NCI-H187 (cell line): ENCODE data around the gene BRF1.
"Not testable (repeated sequence)": the region's sequence is repeated elsewhere in the genome, so short reads cannot be mapped to it uniquely, and the experiment has no call there.

Experiments
- DNase-seq, 2 experiments: peaks; one replicate each; lab custom pipeline; 2025; lab: John Stamatoyannopoulos, UW

BRF1 gene

DNA sequence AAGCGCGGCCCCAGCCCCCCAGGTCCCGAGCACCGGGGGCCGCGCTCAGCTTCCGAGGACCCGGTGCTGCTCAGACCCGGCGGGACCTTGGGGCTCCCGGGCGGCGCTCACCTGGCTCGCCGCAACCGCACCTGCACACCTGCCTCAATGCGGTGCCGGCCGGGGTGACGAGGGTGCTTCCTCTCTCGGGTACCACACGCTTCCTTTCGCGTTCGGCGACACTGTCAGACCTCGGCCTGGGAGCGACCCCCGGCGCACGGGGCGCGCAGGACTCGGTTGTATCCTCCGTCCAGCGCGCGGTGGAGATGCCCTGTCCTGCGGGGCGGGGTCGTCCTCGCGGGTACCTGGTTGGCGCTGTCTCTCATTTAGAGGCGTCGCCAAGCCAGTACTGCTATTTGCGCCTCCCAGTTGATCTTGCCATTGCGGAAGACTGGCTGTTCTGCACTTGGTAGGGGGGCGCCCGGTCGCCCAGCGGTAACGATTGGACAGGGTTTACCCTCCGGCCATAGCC, 14.5 kb upstream of the BRF1 start:
- DNase-seq: no peak

DNA sequence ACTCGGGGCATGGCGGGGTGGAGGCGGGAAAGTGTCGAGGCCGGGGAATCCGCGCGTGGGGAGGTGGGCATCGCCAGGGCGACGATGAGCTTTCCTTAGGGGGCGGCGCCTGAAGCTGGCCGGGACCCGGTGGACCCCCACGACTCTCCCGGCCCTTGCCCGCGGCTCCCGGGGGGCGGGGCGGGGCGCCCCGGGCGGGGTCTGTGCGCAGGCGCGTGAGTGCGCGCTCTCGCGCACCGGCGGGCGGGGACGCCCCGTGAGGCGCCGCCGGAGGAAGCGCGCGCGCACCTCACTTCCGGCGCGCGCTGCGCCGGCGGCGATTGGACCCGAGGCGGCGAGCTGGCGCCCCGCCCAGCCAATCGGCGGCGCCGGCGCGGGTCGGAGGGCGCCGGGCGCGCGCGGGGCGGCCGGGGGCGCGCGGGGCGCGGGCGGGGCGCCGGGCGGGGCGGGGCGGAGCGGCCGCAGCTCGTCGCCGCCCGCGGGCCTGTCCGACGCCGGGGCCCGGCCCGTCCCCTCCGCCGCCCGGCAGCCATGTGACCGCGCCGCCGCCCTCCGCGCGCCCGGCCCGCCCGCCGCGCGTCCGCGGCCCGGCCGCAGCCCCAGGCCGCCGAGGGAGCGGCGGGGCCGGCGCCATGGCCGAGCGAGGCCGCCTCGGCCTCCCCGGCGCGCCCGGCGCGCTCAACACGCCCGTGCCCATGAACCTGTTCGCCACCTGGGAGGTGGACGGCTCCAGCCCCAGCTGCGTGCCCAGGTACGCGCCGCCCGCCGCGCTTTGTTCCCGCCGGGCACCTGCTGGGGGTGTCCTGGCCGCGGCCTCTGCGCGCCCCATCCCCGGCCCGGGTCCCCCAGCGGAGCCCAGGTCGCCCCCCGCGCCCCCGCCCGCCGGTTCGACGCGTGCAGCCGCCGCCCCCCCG, 13.7 kb upstream of the BRF1 start, which contains the start of gene PACS2:
PACS2 (plus strand) TSS at position 462 of the 914 bp plus-strand sequence; CDS start at position 633, 171 bp downstream.
- peak; percentile 57 to 86 for DNase-seq

- DNase-seq: no peak
Observed at GRCh38 chr14:105313381-105314286, 12.8 kb upstream of the BRF1 start.

GRCh38 chr14:105312973-105313372, 12.2 kb upstream of the BRF1 start:
- no peak for DNase-seq

DNA sequence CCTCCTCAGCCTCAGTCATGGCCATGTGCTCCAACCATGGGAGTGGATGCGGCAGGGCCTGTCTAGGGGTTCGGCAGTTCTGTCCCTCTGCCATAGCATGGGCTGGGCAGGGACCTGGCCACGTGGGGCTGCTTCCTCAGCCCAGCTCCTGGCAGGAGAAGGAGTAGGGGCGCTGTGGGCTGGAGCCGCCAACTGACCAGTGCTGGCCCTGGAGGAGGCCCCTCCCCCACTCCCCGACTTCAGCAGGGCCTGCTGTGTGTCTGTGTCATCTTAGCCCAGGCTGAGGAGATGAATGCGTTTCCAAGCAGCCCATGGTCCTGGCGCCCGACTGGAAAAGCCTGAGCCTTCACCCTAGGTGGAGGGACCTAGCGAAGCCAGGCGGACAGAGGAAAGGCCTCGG, 11.0 kb upstream of the BRF1 start:
- DNase-seq: no peak

GRCh38 chr14:105309371-105309770, 8.6 kb upstream of the BRF1 start:
- no peak for DNase-seq

DNA sequence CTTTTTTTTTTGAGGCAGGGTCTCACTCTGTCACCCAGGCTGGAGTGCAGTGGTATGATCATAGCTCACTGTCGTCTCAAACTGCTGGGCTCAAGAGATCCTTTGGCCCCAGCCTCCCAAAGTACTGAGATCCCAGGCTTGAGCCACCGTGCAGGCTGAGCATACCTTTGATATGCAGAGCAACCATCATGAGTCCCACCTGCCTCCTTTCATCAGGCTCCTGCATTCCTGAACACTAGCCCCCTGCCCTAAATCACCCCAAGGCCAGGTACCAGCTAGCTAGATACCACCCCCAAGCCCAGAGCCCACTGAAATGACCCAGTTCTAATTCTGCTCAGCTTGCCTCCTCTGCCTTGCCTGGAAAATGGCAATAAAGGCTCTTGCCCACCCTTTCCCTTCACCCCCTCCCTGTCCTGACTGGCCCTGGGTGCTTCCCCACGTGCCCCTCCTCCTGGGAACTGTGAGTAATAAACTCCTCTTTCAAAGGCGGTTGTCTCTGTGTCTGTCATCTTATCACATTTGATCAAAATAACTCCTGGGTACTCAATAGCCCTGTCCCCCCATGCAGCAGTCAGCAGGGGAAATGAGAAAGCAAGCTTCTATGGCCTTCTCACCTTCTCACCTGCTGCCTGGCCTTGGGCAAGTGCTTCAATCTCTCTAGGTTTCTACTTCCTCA, 6.4 kb upstream of the BRF1 start:
- DNase-seq: no peak

DNA sequence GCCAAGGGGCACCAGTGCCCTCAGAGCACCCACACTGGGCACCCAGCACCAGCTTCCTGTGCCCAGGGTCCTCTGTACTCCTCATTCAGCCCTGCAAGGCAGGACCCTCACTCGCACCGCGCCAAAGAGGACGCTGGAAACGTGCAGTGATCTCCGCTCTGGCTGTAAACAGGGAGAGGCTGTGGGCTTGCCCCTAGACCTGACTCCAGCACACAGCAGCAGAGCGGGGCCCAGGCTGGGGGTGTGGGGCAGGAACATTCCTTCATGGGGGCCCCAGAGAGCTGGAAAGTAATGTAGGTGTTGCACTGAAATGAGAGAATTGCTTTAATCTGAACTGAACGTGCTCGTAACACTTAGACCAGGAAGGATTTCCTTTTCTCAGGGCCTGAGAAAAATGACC, 5.0 kb upstream of the BRF1 start:
- DNase-seq: no peak

DNA sequence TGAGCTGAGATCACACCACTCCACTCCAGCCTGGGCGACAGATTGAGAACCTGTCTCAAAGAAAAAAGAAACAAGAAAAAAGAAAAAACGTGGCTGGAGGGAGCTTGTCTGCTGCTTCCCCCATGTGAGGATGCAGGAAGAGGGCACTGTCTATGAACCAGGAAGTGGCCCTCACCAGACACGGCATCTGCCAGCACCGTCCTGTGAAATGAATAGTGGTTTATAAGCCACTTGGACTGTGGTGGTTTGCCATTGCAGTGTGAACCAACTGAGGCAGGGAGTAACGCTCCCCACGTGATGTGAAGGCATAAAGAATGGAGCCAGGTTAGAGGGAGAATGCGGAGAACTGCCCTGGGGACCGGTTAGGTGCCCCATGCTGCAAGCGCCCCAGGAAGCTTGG, 4.5 kb upstream of the BRF1 start:
- DNase-seq: no peak

GRCh38 chr14:105304565-105304964, 3.8 kb upstream of the BRF1 start:
- DNase-seq: no peak

- no peak for DNase-seq
Observed at GRCh38 chr14:105303949-105304348, 3.1 kb upstream of the BRF1 start.

- DNase-seq: not testable (repeated sequence)
Observed at GRCh38 chr14:105301915-105302249, 1.1 kb upstream of the BRF1 start.

- DNase-seq: peak; percentile 95 to 98
Observed at GRCh38 chr14:105301103-105301914, 508 bp upstream of the BRF1 start.

GRCh38 chr14:105299654-105300541, 903 bp downstream of the BRF1 start:
- DNase-seq: no peak

DNA sequence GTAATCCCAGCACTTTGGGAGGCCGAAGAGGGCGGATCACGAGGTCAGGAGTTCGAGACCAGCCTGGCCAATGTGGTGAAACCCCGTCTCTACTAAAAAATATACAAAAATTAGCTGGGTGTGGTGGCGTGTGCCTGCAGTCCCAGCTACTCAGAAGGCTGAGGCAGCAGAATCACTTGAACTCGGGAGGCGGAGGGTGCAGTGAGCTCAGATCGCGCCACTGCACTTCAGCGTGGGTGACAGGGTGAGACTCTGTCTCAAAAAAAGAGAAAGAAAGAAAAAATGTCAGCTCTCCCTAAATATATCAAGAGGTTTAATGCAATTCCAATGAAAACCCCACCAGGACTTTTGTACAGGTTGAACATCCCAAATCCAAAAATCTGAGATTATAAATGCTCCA, 3.5 kb downstream of the BRF1 start:
- DNase-seq: not testable (repeated sequence)

DNA sequence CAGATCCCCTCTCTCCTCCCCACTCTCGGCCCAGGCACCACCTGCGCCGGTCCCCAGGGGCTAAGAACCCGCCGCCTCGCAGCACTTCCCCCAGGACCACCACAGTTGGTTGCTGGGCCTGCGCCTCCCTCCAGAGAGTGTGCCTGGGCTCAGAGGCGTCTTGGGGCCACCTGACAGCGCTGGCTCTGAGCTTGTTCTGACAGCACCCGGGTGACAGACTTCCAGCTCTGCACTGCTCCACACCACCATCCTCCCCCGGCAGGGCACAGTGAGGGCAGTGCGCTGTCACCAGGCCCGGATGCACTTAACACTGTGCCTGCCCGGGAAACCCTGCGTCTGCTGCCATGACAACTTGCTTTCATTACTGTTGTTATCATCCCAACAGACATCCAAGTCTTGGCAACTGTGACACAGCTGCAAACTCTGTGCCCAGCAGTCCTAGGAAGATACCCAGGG, 6.6 kb downstream of the BRF1 start:
- no peak for DNase-seq

GRCh38 chr14:105292826-105293711, 7.7 kb downstream of the BRF1 start:
- no peak for DNase-seq

- no peak for DNase-seq
Observed at GRCh38 chr14:105290621-105291346, 10.0 kb downstream of the BRF1 start.
